B cell (primary cell): ENCODE results near the gene EFCAB12. TPM values are rescaled to one million over a fixed set of nuclear protein-coding genes. Genes with fewer than 3 reads are reported as not detected.

Experiments used
- ATAC-seq: fragments of 200-7000 bp; cut with Tn5 transposase; one replicate; pipeline ENCODE4 v1.10.0; 2021; ENCODE audit warnings: low read depth, mild to moderate bottlenecking, moderate number of reproducible peaks, moderate library complexity
- CTCF ChIA-PET: fragments of 350-600 bp; sonication (Branson Sonifier 250); formaldehyde crosslinking; loops from one replicate; lab custom pipeline; 2021; ENCODE audit warnings: antibody characterized with exemption, inconsistent platforms; lab: Charles Lee
- POLR2A ChIA-PET: fragments of 350-600 bp; sonication (Branson Sonifier 250); formaldehyde crosslinking; loops from one replicate; lab custom pipeline; 2021; ENCODE audit warnings: antibody characterized with exemption; lab: Charles Lee
- DNase-seq: peaks from one replicate; pipeline ENCODE4 v3.0.0; 2013
- H2AFZ ChIP-seq: 2 replicates; pipeline ENCODE4 v1.6.1; 2012; ENCODE audit warnings: mild to moderate bottlenecking, low read depth, low read length; ENCODE audit not compliant: insufficient read depth, poor library complexity, severe bottlenecking
- H3K27ac ChIP-seq, 2 donors: 1 replicate in 1 of 2; 2 replicates in 1 of 2; pipeline ENCODE4 v1.5.1; 2012 to 2013; ENCODE audit warnings: low read length in 2 of 2, mild to moderate bottlenecking in 2 of 2, moderate library complexity in 1 of 2
- H3K27me3 ChIP-seq, 4 experiments: fragments of 200-600 bp in 1 of 4; sonication (generic) in 1 of 4; replicated peaks in 1 of 4; 1 replicate in 2 of 4; 2 replicates in 2 of 4; pipeline versions ENCODE4 v1.6.1 to v1.7.0; 2013 to 2016; ENCODE audit warnings: low read length in 3 of 4, mild to moderate bottlenecking in 2 of 4, mixed read lengths in 1 of 4, moderate library complexity in 1 of 4; ENCODE audit not compliant: insufficient read depth in 4 of 4, control insufficient read depth in 3 of 4; ENCODE audit errors: control extremely low read depth in 1 of 4
- H3K36me3 ChIP-seq, 2 experiments: replicated peaks in 1 of 2; 1 replicate in 1 of 2; 2 replicates in 1 of 2; pipeline versions ENCODE4 v1.6.1 to v1.7.1; 2013; ENCODE audit warnings: low read length in 1 of 2; ENCODE audit not compliant: insufficient read depth in 2 of 2, control insufficient read depth in 1 of 2; ENCODE audit errors: control extremely low read depth in 1 of 2, extremely low read depth in 1 of 2
- H3K4me1 ChIP-seq, 2 donors: fragments of 200-600 bp in 1 of 2; sonication (generic) in 1 of 2; 1 replicate in 1 of 2; 2 replicates in 1 of 2; pipeline versions ENCODE4 v1.5.1 to v1.6.1; 2013 to 2017; ENCODE audit warnings: low read length in 2 of 2; ENCODE audit not compliant: control insufficient read depth in 2 of 2, insufficient read depth in 2 of 2
- H3K4me2 ChIP-seq: replicated peaks from 2 replicates; pipeline ENCODE3; 2012; ENCODE audit warnings: mild to moderate bottlenecking, low read depth, low read length; ENCODE audit not compliant: poor library complexity, severe bottlenecking
- H3K4me3 ChIP-seq, 5 experiments: fragments of 200-600 bp in 1 of 5; sonication (generic) in 1 of 5; 1 replicate in 3 of 5; 2 replicates in 2 of 5; pipeline versions ENCODE4 v1.5.1 to v1.7.0; 2011 to 2016; ENCODE audit warnings: low read length in 4 of 5, mild to moderate bottlenecking in 4 of 5, low read depth in 2 of 5, control low read depth in 1 of 5, moderate library complexity in 1 of 5; ENCODE audit not compliant: insufficient read depth in 1 of 5; ENCODE audit errors: control extremely low read depth in 1 of 5, extremely low read depth in 1 of 5
- H3K79me2 ChIP-seq: fragments of 200-600 bp; sonication (generic); one replicate; pipeline ENCODE4 v1.6.0; 2016; ENCODE audit warnings: low read length; ENCODE audit not compliant: control insufficient read depth, insufficient read depth
- H3K9ac ChIP-seq: fragments of 200-600 bp; sonication (generic); 2 replicates; pipeline ENCODE4 v1.6.1; 2017; ENCODE audit warnings: mild to moderate bottlenecking, low read length, moderate library complexity
- H3K9me3 ChIP-seq, 3 donors: one replicate each; pipeline versions ENCODE4 v1.6.1 to v1.7.1; 2013; ENCODE audit warnings: low read length in 2 of 3; ENCODE audit not compliant: control insufficient read depth in 2 of 3, insufficient read depth in 1 of 3; ENCODE audit errors: control extremely low read depth in 1 of 3
- H4K20me1 ChIP-seq: 2 replicates; pipeline ENCODE4 v1.6.0; 2012; ENCODE audit warnings: mild to moderate bottlenecking, low read length; ENCODE audit not compliant: insufficient read depth, control insufficient read depth, poor library complexity, severe bottlenecking
- H3K27ac Mint-ChIP-seq: one replicate; pipeline ENCODE4 v1.8.0; 2021; ENCODE audit warnings: mixed read lengths
- H3K27me3 Mint-ChIP-seq: one replicate; pipeline ENCODE4 v1.8.0; 2021; ENCODE audit warnings: mixed read lengths
- H3K4me1 Mint-ChIP-seq: one replicate; pipeline ENCODE4 v1.8.0; 2021; ENCODE audit warnings: mixed read lengths
- H3K4me3 Mint-ChIP-seq: one replicate; pipeline ENCODE4 v1.8.0; 2021; ENCODE audit warnings: mixed read lengths
- H3K9me3 Mint-ChIP-seq: one replicate; pipeline ENCODE4 v1.8.0; 2022; ENCODE audit warnings: mixed read lengths; ENCODE audit not compliant: insufficient read depth
- EZH2 ChIP-seq: IDR thresholded peaks from 2 replicates; pipeline ENCODE4 v1.6.1; 2012; ENCODE audit warnings: borderline replicate concordance, low read depth, mild to moderate bottlenecking, moderate library complexity, low read length; ENCODE audit not compliant: insufficient read depth, poor library complexity, severe bottlenecking
- WGBS: methylation state at CpG from one replicate; pipeline ENCODE4 v1.1.5; 2013; ENCODE audit warnings: missing lambda C conversion rate; ENCODE audit not compliant: insufficient coverage; 5-methylcytosine and 5-hydroxymethylcytosine counted together
- intact Hi-C: fragments of 100-400 bp; cut with micrococcal nuclease; formaldehyde crosslinking; loops from one replicate; pipeline ENCODE4 v1.10.0; 2022
- polyA plus RNA-seq: library from polyadenylated mRNA; depleted of rRNA; stranded (reverse); fragments of >200 nt; gene quantifications from 2 replicates; pipeline ENCODE4 v1.2.3, GENCODE V29; 2012
- total RNA-seq, 2 donors: library from RNA; stranded (reverse); fragments of 120-200 nt in 1 of 2; gene quantifications; 1 replicate in 1 of 2; 2 replicates in 1 of 2; pipeline versions ENCODE4 v1.2.3 to v1.2.4, GENCODE V29; 2013 to 2022
- TF ChIP-seq, protein P1 (sequence below): fragments of 200-600 bp; IDR thresholded peaks from one replicate; pipeline ENCODE4 v1.8.0; 2022; ENCODE audit warnings: antibody characterized with exemption, mild to moderate bottlenecking

Gene EFCAB12
- total and polyA plus RNA-seq, 2 donors (not counting 1 experiment from before 2014, with no cell fraction given) = 3.5 to 6.5 TPM

DNA sequence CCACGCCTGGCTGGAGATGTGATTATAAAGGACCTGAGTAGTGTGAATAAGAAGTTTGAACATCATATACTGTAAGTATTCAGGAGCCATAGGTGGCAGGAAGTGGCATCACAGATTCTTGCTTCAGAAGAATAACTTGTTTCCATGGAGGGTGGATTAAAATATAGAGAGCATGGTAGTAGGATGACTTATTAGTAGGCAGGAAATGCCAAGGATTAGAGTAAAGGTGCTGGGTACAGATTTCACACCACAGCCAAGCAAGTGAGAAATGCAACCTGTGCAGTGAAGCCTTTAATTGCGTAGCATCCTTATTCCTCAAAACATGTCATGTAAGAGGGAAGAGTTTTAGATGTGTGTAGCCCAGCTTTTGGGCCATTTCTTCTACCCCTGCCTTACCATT is 42.4 kb upstream of the EFCAB12 start:
- TF ChIP-seq, protein P1, sequence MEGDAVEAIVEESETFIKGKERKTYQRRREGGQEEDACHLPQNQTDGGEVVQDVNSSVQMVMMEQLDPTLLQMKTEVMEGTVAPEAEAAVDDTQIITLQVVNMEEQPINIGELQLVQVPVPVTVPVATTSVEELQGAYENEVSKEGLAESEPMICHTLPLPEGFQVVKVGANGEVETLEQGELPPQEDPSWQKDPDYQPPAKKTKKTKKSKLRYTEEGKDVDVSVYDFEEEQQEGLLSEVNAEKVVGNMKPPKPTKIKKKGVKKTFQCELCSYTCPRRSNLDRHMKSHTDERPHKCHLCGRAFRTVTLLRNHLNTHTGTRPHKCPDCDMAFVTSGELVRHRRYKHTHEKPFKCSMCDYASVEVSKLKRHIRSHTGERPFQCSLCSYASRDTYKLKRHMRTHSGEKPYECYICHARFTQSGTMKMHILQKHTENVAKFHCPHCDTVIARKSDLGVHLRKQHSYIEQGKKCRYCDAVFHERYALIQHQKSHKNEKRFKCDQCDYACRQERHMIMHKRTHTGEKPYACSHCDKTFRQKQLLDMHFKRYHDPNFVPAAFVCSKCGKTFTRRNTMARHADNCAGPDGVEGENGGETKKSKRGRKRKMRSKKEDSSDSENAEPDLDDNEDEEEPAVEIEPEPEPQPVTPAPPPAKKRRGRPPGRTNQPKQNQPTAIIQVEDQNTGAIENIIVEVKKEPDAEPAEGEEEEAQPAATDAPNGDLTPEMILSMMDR = no peak
- TF ChIP-seq EZH2 = no peak
- Histone ChIP-seq H3K4me2 (no peak overlapping the region), H3K4me1 (no peaks in the 10 kb centered on the region), H3K79me2 (no peaks in the 10 kb centered on the region), H3K4me3 (no peak overlapping the region), H3K9ac (no peak overlapping the region), H3K27ac (no peak overlapping the region), H3K27me3 (no peaks in the 10 kb centered on the region), H2AFZ (no peak overlapping the region), H4K20me1 (no peaks in the 10 kb centered on the region), H3K9me3 (no peaks in the 10 kb centered on the region), H3K36me3 (peaks cover 0 to 4% of the 10 kb centered on the region in 2 experiments)
- Mint-ChIP-seq H3K27ac (no peak overlapping the region), H3K9me3 (no peaks in the 10 kb centered on the region), H3K4me1 (no peaks in the 10 kb centered on the region), H3K27me3 (no peaks in the 10 kb centered on the region), H3K4me3 (no peak overlapping the region)
- WGBS = 100% methylated on average over 1 of the region's 2 CpGs
- ATAC-seq = no peak
- ChIA-PET CTCF (no interaction called here), POLR2A (no interaction called here)
- intact Hi-C loops = no loop called here
- no peak for DNase-seq

DNA sequence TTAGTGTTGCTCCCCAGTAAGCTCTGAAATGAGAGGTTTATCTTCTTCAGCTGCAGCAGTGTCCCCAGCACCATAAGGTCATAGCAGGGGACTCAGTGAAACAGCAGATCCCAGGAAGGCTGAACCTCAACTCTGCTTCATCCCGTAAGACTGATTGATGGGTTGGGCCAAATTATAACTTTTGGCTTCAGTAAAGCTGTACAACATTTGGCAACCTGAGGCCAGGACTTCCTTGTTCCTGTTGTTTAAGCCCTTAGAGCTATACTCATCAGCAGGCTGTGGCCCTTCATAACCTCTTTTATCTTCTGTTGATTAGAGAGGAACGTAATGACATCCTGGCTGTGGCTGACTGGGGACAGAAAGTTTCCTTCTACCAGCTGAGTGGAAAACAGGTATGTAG is 40.6 kb upstream of the EFCAB12 start:
- ChIA-PET POLR2A (no interaction called here), CTCF (no interaction called here)
- no peak overlapping the region for H2AFZ ChIP-seq
- H3K4me3 ChIP-seq = no peak overlapping the region
- no peak overlapping the region for H3K4me2 ChIP-seq
- no peaks in the 10 kb centered on the region for H3K4me1 ChIP-seq
- H3K9me3 Mint-ChIP-seq = no peaks in the 10 kb centered on the region
- H3K79me2 ChIP-seq = no peaks in the 10 kb centered on the region
- no peaks in the 10 kb centered on the region for H3K4me1 Mint-ChIP-seq
- no peaks in the 10 kb centered on the region for H3K9me3 ChIP-seq
- ATAC-seq = no peak
- TF ChIP-seq, protein P1 = no peak
- no peak for TF ChIP-seq EZH2
- H3K36me3 ChIP-seq = peaks cover 1 to 6% of the 10 kb centered on the region in 2 experiments
- H3K27me3 ChIP-seq = no peaks in the 10 kb centered on the region
- no peaks in the 10 kb centered on the region for H4K20me1 ChIP-seq
- intact Hi-C loops = no loop called here
- H3K27ac Mint-ChIP-seq = no peak overlapping the region
- no peaks in the 10 kb centered on the region for H3K27me3 Mint-ChIP-seq
- DNase-seq = no peak
- H3K4me3 Mint-ChIP-seq = no peak overlapping the region
- no peak overlapping the region for H3K27ac ChIP-seq
- H3K9ac ChIP-seq = no peak overlapping the region
- 100% methylated on average over 1 of the region's 2 CpGs for WGBS
